Vagina (tissue), 2 donors: ENCODE data around the gene HERC4.

Experiments
- POLR2A ChIP-seq, 2 donors: fragments of 450-650 bp; IDR thresholded peaks; one replicate each; pipeline ENCODE4 v1.6.1; 2017; ENCODE audit warnings: antibody characterized with exemption in 2 of 2, mild to moderate bottlenecking in 2 of 2, moderate library complexity in 2 of 2
- TF ChIP-seq, protein P1 (sequence below), 3 experiments: fragments of 450-650 bp in 2 of 3; fragments of 200-600 bp in 1 of 3; sonication (generic) in 1 of 3; IDR thresholded peaks; one replicate each; pipeline ENCODE4 v1.5.1; 2017 to 2019; ENCODE audit warnings: antibody characterized with exemption in 3 of 3, mild to moderate bottlenecking in 2 of 3, moderate library complexity in 2 of 3

DNA sequence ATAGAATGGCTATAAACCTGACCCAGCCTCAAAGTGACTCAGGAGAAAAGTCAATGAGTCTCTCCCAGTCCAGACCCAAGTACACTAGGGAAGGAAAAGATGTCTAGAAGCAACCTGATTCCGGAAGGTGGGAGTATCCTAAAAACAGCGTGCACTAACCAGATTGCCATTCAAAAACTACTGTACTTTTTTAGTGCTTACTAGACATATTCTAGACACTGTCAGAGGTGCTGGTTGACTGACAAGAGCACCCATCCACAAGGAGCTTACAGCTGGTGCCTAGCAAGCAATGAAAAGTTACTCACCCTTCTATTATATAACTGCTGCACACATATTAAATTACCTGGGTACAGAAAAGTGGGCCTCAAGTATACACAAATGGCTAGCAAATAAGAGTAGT lies 109.6 kb downstream of the HERC4 start:
- TF ChIP-seq, protein P1, sequence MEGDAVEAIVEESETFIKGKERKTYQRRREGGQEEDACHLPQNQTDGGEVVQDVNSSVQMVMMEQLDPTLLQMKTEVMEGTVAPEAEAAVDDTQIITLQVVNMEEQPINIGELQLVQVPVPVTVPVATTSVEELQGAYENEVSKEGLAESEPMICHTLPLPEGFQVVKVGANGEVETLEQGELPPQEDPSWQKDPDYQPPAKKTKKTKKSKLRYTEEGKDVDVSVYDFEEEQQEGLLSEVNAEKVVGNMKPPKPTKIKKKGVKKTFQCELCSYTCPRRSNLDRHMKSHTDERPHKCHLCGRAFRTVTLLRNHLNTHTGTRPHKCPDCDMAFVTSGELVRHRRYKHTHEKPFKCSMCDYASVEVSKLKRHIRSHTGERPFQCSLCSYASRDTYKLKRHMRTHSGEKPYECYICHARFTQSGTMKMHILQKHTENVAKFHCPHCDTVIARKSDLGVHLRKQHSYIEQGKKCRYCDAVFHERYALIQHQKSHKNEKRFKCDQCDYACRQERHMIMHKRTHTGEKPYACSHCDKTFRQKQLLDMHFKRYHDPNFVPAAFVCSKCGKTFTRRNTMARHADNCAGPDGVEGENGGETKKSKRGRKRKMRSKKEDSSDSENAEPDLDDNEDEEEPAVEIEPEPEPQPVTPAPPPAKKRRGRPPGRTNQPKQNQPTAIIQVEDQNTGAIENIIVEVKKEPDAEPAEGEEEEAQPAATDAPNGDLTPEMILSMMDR (IDR thresholded peaks at IDR 0.05): no peak
- TF ChIP-seq POLR2A (IDR thresholded peaks at IDR 0.05): no peak
